COLO829 (cell line): ENCODE data around the gene FOXD2.
"Not testable (repeated sequence)": the region's sequence is repeated elsewhere in the genome, so short reads cannot be mapped to it uniquely, and the experiment has no call there.

Experiments used
- DNase-seq: peaks from one replicate; pipeline ENCODE4 v3.0.0; 2012; ENCODE audit warnings: low spot score

Gene FOXD2

DNA sequence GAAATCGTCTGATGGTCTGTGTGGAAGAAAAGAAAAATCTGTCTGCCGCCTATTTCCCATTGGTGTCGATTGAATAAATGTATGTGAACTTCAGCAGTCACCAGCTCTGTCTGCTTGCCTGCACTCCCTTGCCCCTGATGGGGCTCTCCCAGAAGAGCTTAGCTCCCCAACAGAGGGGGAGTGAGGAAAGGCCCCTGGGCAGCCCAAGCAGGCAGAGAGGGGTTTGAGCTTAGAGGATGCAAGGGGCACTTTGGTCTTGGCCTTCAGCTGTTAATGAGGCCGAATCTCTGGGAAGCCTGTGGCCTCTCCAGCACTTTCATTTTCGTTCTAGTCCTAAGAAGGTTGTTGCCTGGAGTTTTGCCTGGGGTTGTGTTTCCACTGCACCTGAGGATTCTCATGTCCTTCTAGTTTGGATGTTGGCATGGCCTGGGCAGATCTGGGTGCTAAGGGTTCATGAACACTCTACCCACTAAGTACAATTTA lies 2.8 kb downstream of the FOXD2 start:
- no peak for DNase-seq

DNA sequence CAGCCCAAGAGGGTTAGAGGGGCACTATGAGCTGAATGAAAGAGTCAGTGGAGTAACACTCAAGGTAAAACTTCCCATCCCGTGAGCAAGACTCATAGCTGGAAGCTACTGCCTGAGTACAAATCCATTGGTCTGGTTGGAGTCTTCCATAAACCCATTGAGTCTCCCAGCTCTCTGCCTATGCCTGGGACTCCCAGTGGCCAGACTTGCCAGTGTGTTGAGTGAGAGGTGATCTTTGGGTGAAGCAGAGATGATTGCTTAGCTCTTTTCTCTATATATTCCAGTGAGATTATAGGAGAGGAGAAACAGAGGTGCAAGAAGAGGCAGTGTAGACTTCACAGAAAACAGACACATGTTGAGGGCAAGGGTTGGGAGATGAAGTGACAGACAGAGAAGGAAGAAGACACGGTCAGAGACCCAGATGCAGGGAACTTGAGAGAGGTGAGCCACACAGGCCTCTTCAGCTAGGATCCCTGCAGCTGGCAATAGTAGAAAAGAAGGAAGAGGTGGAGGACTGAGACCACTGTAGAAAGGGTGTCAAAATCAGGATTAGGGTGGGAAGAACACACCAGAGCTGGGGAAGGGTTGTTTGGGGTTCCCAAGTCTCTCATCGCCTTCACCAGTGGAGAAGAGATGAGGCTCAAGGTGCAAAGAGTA lies 3.7 kb downstream of the FOXD2 start:
- DNase-seq = no peak

DNA sequence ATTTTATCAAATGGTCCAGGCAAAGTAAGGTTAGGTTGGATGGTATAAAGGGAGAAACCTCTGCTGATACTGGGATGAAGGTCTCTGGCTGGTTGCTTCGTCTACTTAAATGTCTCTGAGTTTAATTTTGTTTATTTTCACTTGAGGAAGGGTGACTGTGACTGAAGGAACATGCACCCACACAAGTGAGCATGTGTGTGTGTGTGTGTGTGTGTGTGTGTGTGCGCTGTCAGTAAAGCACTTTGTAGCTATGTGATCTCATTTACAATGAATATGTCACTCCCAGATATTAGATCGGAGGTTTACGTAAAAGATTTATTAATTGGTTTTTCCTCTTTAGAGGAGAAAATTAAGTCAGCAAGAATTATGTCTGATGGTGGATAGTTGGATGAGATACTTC lies 4.4 kb downstream of the FOXD2 start:
- DNase-seq = no peak

DNA sequence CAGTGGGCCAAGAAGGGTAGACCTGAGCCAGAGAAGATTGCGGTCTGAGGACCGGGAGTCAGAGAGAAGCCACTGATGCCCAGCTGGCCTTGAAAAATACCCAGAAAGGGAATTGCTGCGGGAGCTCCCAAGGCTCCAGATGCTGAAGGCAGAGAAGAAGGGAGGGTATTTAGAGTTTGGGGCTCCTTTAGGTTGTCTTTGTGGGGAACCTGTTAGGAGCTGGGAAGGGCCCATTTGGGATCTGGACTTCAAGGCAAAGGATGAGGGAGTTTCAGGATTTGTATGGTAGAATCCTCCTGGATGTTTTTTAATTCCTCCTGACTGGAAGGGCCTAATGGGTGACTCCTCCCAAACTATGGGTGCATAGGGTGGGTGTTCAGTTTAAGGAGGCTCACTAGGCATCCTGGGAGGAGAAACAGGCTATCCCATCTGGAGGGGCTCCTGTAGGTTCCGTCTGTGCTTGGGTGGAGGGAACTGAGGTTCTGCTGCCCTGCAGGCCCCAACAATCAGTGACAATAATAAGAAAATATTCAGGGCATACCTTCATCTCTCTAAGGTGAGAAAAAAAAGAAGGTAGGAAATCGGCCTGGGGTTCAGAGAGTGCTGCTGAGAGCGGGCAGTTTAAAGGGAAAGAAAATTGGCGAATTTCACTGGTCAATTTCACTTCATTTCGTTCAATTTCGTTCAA lies 5.1 kb downstream of the FOXD2 start:
- DNase-seq = no peak

DNA sequence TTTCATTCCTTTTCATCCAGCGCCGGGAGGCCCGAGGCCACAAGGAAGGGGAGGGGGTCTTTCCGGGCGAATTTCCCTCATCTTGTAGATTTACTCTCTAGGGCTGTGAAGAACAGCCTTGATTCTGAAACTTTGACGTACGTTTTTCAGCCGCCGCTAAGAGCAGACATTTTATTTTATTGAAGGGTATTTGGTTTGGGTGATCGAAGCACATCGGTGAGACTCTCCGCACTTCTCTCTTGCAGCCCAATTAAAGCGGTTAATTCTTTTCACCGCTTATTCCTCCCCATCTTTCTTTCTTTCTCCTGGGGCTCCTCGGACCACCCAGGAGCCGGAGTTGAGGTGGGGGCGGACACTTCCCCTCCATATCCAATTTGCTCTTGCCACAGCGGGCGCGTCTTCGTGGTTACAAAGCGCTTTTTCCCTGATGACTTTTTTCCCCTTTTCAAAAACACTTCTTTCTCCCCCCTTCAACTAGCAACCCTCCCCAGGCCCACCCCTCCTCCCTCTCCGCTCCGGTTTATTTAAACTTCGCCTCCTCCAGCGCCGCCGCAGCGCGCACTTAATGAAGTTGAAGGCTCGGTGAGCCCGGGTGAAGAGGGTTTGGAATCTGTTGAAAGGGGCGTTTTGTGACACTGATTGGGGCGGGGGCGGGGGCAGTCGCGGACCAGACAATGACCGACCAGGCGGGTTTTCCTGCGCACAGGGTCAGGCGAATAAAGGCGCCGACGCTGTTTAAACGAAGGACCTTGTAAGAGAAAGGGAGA lies 5.9 kb downstream of the FOXD2 start:
- no peak for DNase-seq

DNA sequence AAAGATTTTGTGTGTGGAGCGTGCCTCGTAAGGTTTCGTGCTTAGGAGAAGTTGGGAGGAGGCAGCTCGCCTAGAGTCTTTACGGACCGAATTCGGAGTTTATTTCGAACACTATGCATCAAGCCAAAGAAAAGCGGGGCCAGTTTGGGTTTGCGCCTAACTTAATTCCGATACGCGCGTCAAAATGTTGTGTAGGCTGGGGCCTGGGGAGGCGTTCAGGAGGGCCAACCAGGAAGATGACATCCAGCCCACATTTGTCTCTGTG lies 6.4 kb downstream of the FOXD2 start:
- no peak for DNase-seq

DNA sequence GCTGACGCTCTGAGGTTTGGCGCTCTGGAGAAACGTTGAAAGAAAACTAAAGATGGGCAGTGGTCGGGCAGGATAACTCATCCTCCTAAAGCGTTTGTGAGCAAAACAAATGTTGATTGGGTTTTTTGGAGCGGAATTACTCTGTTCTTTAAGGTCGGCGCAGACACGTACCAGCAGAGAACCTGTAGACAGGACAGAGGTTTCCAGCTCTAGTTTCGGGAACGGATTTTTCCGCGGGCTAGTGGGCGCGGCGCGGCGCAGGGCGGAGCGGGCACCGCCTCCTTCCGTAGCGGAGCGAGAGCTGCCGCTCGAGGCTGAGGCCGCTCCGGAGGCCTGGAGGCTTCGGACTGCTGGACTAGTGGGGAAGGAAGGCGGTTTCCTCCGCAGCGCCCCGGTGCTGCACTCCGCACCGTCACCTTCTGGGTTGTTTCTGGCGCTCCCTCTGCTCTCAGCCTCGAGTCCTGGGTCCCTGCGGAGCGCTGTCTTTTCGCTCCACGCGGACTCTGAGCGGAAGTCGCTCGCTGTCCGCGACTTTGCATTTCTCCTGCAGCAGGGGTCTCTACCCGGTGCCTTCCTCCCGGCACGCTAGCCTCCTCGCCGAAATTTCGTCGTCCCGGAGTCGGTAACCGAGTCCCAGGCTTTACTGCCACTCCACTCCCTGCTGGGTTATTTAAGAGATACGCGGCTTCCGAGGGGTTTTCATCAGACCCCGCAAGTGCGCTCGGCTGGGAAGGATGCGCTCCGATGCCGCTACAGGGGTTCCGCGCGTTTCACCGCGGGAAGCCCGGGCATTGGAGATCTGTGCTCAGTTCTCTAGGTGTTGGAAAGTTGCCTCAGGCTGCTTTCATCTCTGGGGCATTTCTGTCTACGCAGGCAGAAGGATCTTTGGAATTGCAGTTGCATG lies 7.0 kb downstream of the FOXD2 start:
- DNase-seq = no peak

DNA sequence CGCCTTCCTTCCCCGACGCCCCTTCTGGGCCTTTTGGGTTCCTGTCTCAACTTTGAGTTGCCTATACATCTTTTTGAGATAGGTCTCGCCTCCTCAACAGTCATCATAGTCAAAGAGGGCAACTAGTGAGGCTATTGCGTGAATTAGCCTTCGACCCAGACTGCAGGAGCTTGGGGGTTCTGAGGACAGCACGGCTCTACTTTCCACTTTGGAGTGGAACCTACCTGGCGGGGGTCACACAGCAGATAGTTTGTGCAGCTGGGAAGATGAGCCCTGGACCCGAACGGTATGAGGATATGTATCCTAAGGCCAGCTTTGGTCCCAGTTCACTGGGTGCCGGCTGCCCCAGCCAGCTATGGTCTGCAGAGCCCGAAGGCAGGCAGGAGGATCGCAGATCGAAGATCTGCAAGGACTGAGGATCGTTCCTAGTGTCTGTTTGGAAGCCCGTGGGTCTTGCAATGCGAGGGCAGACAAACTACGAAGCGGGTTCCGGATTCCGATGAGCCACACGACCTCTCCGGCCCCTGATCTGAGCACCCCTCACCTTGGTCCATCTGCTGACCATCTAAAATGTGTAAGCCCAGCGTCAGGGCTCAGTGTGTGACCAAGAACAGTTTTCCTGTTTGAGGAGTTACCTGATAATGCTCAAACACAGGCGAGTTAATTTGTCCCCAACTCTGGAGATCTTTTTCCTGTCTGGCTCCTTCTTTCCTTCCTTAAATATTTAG lies 8.1 kb downstream of the FOXD2 start:
- DNase-seq = no peak

DNA sequence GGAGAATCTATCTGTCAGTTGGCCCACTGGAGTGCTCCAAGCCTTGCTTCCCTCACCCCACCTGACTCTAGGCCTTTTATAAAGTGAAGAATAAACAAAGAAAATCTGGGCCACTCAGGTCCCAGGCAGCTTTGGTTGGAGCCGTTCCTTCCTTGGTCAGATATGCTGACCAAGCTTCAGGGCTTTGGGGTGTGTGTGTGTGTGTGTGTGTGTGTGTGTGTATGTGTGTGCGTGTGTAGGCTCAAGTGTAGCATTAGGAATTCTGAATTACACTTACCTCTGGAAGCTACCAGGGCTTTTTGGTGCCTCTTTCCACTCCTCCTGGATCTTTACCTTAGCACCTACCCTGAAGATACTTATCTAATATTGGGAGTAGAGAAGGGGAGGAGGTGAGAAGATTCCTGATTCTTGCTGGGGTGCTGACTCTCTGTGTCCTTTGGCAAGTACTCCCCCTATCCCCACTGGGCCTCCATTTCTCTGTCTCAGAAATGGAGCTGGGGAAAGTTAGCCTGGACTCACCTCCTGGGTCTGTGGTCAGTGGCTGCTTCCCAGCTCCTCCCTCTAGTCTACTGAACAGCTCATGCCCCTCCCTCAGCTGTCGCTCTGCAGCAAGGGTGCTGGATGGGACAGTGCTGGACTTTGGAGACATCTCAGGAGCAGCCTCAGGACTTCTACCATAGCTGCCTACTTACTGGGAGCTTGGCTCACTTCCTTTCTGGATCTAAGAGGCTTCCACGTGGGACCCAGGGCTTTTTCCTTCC lies 10.8 kb downstream of the FOXD2 start:
- DNase-seq = no peak

DNA sequence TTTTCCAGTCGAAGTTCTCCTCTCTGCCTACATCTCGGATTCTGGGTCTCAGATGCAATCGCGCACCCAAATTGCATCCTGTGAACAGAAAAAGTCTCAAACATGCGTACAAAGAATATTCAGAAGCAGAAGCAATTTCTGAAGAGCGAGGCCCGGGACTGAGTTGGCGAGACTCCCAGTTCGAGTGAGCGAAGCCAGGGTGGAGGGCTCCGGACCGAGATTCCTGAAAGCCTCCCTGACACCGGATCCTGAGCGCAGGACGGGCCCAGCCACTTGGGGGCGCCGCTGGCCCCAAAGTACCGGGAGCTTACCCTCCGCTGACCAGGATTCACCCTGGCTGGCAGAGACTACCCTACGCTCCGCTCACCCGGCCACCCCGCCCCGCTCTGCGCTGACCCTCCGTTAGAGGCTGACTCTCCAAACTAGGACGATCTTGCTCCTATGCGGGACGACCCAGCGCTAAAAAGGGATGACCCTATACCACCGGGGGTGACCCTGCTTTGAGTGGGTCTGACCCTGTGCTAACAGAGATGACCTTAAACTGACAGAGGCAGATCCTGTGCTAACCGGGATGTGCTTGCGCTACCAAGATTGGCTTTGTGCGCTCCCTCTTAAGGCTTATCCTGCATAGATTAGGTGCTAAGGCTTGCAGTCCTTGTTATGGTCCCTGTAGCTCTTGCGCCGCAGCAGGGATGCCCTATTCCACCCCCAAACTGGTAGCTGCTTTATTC lies 12.1 kb downstream of the FOXD2 start:
- peak; percentile 16 for DNase-seq

DNA sequence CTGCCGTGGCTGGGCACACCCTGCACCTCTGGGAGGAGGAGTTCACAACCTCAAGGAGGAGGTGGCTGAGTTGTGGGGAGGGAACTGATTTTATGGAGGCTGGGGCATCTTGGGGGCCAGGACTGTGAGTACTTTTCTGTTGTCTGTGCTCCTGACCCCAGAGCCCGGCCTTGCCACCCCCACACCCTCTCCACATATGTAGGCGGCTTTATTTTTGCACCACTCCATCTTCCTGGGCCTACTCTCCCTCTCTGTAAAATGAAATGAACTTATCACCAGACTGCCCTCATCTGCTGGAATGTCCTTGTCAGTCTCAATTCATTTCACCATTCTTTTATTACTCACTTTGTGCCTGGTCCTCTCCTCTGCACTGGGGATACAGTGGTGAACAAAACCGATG lies 12.8 kb downstream of the FOXD2 start:
- no peak for DNase-seq

DNA sequence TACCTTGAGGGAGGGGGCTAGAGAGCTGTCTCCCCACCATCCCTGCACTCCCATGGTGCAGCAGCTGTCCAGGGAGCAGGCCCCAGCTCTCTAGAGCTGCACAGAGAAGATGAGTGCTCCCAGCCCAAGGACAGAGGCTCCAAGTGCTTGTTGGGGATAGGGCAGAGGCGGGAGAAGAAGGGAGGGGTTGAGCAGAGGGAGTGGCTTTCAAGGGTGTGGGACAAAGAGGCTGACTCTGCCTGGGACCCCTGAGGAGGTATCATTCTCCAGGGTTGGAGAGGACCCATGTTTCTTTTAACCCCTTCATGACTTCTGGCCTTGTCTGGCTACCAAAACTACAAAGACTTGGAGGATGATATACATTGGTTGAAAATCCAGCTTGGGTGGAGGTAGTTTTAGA lies 14.6 kb downstream of the FOXD2 start:
- no peak for DNase-seq

DNA sequence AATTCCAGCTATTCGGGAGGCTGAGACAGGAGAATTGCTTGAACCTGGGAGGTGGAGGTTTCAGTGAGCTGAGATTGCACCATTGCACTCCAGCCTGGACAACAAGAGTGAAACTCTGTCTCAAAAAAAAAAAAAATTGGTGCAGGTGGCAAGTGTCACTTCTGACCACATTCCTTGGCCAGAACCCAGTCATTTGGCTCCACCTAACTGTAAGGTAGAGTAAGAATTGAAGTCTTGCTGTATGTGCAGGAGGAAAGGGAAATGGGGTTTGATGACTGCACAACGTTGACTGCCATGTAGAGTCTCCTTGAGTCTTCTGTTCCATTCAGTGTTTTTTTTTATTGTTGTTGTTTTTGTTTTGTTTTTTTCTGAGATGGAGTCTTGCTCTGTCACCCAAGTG lies 16.1 kb downstream of the FOXD2 start:
- DNase-seq = not testable (repeated sequence)

DNA sequence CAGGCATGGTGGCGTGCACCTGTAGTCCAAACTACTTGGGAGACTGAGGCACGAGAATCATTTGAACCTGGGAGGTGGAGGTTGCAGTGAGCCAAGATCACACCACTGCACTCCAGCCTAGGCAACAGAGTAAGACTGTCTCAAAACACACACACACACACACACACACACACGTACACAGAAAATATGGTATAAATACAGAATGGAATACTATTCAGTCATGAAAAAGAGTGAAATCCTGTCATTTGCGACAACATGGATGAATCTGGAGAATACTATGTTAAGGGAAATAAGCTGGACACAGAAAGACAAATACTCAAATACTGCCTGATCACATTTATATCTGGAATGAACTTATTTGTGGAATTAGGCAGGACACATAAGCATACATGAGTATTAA lies 18.4 kb downstream of the FOXD2 start:
- DNase-seq = no peak

DNA sequence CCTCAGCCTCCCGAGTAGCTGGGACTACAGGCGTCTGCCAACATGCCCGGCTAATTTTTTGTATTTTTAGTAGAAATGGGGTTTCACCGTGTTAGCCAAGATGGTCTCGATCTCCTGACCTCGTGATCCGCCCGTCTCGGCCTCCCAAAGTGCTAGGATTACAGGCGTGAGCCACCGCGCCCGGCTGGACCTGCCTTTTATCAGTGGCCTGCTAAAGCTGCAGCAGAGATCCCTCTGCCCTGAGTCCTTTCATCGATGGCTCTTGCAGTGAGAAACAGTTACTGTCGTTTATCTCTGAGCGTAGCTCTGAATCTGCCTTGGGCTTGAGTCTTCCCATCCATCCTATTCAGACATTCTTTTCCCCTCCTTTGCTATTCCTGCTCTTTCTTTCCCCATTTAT lies 19.7 kb downstream of the FOXD2 start:
- not testable (repeated sequence) for DNase-seq

DNA sequence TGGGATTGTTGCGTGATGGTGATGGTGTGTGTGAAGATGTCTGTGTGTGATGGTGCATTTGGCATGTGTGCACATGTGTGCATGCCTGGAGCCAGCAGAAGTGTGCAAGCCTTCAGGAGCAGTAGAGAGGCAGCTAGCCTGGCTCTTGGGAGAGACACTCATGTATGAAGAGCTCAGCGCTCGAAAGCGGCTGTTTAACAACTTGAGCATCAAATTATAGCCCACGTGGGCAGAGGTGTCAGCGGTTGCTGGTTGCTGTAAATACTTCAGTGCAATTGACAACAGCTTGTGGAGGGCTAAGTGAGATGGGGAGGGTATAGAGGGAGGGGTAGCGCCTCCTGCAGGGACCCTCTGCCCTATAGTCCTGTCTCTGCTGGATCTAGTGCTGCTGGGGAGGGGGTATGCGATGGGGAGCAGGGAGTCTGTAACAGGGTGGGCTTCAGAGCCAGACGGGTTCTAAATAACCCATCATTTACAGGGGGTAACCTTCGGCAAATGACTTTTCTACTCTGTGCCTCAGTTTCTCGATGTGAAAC lies 21.5 kb downstream of the FOXD2 start:
- DNase-seq = no peak

DNA sequence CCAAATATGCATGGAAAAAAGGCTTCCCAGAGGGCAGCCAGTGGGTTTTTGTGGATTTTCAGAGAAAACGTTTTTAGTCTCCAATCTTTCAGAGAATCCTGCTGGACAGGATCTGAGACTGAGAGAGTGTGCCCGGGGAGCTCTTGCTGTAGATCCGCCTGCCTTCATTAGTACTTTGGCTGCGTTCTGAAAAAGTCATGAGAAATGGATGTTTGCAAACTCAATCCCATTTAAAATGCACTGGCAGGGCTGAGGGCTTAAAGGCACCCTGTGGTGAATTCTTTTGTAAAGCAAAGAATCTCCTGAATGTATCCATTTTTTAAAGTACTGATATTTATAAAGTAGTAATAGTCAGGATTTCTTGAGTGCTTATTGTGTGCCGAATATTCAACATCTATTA lies 22.2 kb downstream of the FOXD2 start:
- DNase-seq = no peak

DNA sequence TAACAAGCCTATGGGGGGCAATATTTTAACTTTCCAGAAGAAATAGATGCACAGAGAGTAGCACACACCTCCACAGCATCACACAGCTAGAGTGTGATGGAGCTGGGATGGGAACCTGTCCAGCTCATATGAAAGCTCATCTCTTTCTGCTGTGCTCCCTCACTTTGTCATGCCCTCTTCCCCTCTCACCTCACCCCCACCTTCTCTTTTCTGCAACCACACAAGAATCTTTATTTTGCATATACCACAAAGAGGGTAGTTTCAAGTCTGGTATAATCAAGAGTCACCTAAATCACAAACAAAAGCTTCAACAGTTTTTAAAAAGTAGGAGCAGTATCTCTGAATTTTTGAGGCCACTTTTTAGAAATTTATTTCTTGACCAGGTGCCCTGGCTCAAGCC lies 22.6 kb downstream of the FOXD2 start:
- DNase-seq = no peak

DNA sequence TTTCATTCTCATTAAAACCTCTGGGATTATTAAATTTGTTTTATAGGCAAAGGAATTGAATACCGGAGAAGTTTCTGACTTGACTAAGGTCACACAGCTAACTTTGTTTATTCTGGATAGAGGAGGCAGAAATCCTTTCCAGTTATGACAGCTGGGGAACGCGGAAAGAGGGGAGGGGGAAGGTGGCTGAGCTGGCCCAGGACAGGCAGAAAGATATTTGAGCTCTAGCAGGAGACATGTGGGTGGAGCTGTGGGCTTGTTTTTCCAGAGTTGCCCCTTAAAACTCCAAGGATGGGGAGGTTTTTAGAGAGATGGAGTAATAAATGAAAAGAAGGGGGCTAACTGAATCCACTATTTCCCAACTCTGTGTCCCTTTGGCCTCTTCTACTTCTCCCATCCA lies 27.8 kb downstream of the FOXD2 start:
- DNase-seq = no peak
